Osteoblast (primary cell): ENCODE results near the gene HSP90AB1. TPM values are rescaled to one million over a fixed set of nuclear protein-coding genes. Genes with fewer than 3 reads are reported as not detected.

Experiments used
- DNase-seq: peaks from one replicate; pipeline ENCODE4 v3.0.0; 2011; ENCODE audit warnings: low spot score, mixed read lengths; ENCODE audit not compliant: insufficient read length; ENCODE audit errors: missing footprints
- H2AFZ ChIP-seq: 2 replicates; pipeline ENCODE4 v1.6.0; 2011; ENCODE audit warnings: mild to moderate bottlenecking, low read length
- H3K27ac ChIP-seq: 2 replicates; pipeline ENCODE4 v1.5.1; 2011; ENCODE audit warnings: mild to moderate bottlenecking, low read depth, low read length, moderate library complexity
- H3K27me3 ChIP-seq: 2 replicates; pipeline ENCODE4 v1.6.0; 2012; ENCODE audit warnings: mild to moderate bottlenecking, control low read depth, inconsistent platforms, low read length, moderate library complexity; ENCODE audit not compliant: insufficient read depth
- H3K36me3 ChIP-seq: 2 replicates; pipeline ENCODE4 v1.5.1; 2011; ENCODE audit warnings: mild to moderate bottlenecking, low read length, control low read depth, moderate library complexity; ENCODE audit not compliant: insufficient read depth
- H3K4me1 ChIP-seq: 2 replicates; pipeline ENCODE4 v1.5.1; 2011; ENCODE audit warnings: mild to moderate bottlenecking, low read length, control low read depth, moderate library complexity; ENCODE audit not compliant: insufficient read depth
- H3K4me2 ChIP-seq: 2 replicates; pipeline ENCODE4 v1.6.0; 2011; ENCODE audit warnings: mild to moderate bottlenecking, low read length; ENCODE audit not compliant: insufficient read depth
- H3K4me3 ChIP-seq: fragments of 200-600 bp; sonication (generic); 3 replicates; pipeline ENCODE4 v1.5.1; 2012; ENCODE audit warnings: mild to moderate bottlenecking, low read length, inconsistent platforms; ENCODE audit not compliant: insufficient read depth
- H3K79me2 ChIP-seq: 2 replicates; pipeline ENCODE4 v1.6.0; 2012; ENCODE audit warnings: mild to moderate bottlenecking, low read length, control low read depth, inconsistent platforms; ENCODE audit not compliant: insufficient read depth
- H3K9me3 ChIP-seq: 2 replicates; pipeline ENCODE4 v1.5.1; 2011; ENCODE audit warnings: low read depth, low read length, control low read depth
- H4K20me1 ChIP-seq: 2 replicates; pipeline ENCODE4 v1.6.0; 2012; ENCODE audit warnings: mild to moderate bottlenecking, low read length, control low read depth; ENCODE audit not compliant: insufficient read depth
- total RNA-seq: library from RNA; depleted of rRNA; stranded (reverse); fragments of >200 nt; gene quantifications from 2 replicates; pipeline ENCODE4 v1.2.3, GENCODE V29; 2012
- TF ChIP-seq, protein P1 (sequence below): IDR thresholded peaks from 2 replicates; pipeline ENCODE4 v1.5.1; 2011; ENCODE audit warnings: mild to moderate bottlenecking, low read depth, low read length, moderate library complexity; ENCODE audit errors: extremely low read depth

Gene HSP90AB1
- total RNA-seq, 1 donor: 702 TPM

DNA sequence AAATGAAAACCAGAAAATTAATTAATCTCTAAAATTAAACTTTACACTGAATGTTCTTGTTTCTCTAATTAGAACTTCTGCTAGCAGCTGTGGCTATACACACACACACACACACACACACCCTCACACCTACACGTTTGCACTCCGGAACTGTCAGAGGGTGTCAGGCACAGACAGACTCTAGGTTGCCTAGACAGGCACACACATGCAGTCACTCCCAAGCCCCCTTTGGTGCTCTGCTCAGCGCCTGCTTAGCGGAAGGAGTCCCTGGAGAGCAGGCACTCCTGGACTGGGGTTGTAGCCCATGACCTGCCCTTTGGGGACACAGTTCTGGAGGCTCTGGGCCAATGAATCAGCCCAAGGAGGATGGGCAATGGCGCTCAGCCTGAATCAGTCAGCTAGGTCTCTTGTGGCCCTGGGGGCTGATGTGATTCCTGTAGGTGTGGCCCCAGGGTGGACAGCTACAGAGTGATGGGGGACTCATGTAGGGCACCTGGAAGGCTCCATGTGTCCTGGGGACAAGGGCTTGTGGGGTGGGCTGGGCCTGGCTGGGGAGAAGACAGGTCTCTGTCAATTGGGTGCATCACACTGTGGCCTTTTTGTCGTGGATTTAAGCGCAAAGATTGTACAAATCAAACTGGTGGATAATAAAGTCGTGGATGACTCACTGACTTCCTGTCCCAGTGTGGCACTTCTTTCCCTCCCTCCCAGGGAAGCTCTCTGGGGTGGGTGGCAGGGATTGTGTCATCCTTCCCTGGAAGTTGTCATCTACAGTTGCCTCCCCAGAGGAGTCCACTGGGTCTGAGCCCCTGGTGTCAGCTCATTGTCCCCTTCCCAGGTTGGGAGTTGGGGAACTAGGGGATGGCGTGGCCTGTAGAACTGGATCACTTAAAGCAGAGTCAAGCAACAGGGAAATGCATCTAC lies 32.1 kb downstream of the HSP90AB1 start:
- H3K9me3 ChIP-seq: no peaks in the 10 kb centered on the region
- no peaks in the 10 kb centered on the region for H3K36me3 ChIP-seq
- DNase-seq: no peak
- no peaks in the 10 kb centered on the region for H3K4me1 ChIP-seq
- no peaks in the 10 kb centered on the region for H4K20me1 ChIP-seq
- H3K4me2 ChIP-seq: no peak overlapping the region
- TF ChIP-seq, protein P1, sequence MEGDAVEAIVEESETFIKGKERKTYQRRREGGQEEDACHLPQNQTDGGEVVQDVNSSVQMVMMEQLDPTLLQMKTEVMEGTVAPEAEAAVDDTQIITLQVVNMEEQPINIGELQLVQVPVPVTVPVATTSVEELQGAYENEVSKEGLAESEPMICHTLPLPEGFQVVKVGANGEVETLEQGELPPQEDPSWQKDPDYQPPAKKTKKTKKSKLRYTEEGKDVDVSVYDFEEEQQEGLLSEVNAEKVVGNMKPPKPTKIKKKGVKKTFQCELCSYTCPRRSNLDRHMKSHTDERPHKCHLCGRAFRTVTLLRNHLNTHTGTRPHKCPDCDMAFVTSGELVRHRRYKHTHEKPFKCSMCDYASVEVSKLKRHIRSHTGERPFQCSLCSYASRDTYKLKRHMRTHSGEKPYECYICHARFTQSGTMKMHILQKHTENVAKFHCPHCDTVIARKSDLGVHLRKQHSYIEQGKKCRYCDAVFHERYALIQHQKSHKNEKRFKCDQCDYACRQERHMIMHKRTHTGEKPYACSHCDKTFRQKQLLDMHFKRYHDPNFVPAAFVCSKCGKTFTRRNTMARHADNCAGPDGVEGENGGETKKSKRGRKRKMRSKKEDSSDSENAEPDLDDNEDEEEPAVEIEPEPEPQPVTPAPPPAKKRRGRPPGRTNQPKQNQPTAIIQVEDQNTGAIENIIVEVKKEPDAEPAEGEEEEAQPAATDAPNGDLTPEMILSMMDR: no peak
- no peak overlapping the region for H2AFZ ChIP-seq
- no peaks in the 10 kb centered on the region for H3K79me2 ChIP-seq
- peaks cover 28% of the 10 kb centered on the region for H3K27me3 ChIP-seq
- H3K27ac ChIP-seq: no peak overlapping the region
- no peak overlapping the region for H3K4me3 ChIP-seq

DNA sequence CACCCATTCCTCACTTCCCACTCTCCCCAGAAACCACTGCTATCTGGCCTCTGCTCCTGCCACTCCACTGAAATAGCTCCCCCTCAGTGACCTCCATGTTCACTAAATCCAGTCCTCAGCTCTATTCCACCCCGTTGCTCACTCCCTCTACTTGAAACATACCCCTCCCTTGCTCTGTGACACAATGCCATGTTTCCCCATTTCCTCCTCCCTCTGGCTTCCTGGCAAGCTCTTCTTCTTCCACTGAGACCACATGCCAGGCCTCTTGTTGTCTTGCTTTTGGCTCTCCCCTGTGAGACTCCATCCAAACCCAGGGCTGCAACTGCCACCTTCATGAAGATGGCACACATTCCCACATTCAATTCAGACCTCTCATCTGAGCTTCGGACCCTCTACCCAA lies 37.2 kb downstream of the HSP90AB1 start:
- Histone ChIP-seq H3K79me2 (no peaks in the 10 kb centered on the region), H3K27me3 (peaks cover 23% of the 10 kb centered on the region), H4K20me1 (no peaks in the 10 kb centered on the region), H3K27ac (no peak overlapping the region), H3K36me3 (no peaks in the 10 kb centered on the region), H3K4me3 (no peak overlapping the region), H3K4me2 (no peak overlapping the region), H3K4me1 (no peaks in the 10 kb centered on the region), H3K9me3 (no peaks in the 10 kb centered on the region), H2AFZ (no peak overlapping the region)
- TF ChIP-seq, protein P1: no peak
- no peak for DNase-seq

DNA sequence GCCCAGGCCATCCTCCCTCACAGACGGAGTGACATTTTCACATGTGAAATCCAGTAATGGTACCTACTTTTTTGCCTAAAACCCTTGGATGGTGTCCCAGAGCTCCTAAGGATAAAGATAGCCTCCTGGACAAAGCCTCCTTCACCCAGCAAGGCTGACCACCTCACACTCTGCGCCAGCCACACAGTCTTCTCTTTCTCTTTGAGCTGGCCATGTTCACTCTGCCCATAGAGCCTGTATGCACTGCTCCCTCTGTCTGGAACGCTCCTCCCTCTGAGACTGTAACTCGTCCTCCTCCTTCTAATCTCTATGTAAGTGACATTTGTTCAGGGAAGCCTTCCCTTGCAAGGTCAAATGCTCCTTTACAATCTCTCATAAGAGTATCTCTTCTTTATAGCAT lies 38.0 kb downstream of the HSP90AB1 start:
- DNase-seq: peak; percentile 74
- H2AFZ ChIP-seq: no peak overlapping the region
- TF ChIP-seq, protein P1: no peak
- H3K4me3 ChIP-seq: no peak overlapping the region
- no peaks in the 10 kb centered on the region for H3K9me3 ChIP-seq
- H3K36me3 ChIP-seq: no peaks in the 10 kb centered on the region
- no peak overlapping the region for H3K27ac ChIP-seq
- H3K79me2 ChIP-seq: no peaks in the 10 kb centered on the region
- peaks cover 29% of the 10 kb centered on the region for H3K27me3 ChIP-seq
- H3K4me2 ChIP-seq: no peak overlapping the region
- no peaks in the 10 kb centered on the region for H3K4me1 ChIP-seq
- H4K20me1 ChIP-seq: no peaks in the 10 kb centered on the region

DNA sequence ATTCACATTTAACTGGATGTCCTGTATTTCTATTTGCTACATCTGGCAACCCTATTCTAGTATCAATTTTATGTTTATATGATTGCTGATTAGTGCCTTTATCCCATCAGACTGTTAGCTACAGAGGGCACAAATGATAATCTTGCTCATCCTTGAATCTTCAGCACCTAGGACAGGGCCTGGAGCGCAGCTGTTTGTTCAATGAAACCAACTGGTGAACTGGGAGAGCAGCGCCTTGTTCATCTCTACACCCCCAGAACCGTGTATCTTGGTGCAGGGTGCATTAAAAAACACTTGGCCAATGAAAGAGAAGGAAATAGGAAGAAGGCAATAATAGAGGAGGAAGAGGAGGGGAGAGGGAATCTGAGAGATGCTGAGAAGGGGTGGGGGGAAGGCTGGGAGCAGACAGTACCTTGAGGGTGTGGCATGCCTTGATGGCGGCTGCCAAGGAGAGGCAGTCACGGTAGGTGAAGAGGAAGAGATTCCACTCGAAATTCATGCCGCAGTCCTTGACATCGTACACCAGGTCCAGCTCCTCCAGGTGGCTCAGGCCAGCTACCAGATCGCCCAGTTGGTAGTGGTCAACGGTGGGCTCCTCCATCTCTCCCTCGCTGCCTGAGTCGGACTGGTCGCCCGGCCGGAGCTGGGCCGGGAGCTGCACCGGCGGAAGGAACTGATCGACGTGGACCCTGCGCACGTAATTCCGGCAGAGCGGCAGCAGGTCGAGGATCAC lies 38.8 kb downstream of the HSP90AB1 start:
- H3K4me1 ChIP-seq: no peaks in the 10 kb centered on the region
- no peaks in the 10 kb centered on the region for H3K36me3 ChIP-seq
- H3K27ac ChIP-seq: no peak overlapping the region
- H3K27me3 ChIP-seq: peaks cover 38% of the 10 kb centered on the region
- H3K9me3 ChIP-seq: no peaks in the 10 kb centered on the region
- H3K4me3 ChIP-seq: no peak overlapping the region
- TF ChIP-seq, protein P1: no peak
- DNase-seq: peak; percentile 85
- H3K79me2 ChIP-seq: no peaks in the 10 kb centered on the region
- no peak overlapping the region for H3K4me2 ChIP-seq
- H2AFZ ChIP-seq: no peak overlapping the region
- no peaks in the 10 kb centered on the region for H4K20me1 ChIP-seq
